ENCODE data around the gene TMEM150B.
"Not testable (repeated sequence)": the region's sequence is repeated elsewhere in the genome, so short reads cannot be mapped to it uniquely, and the experiment has no call there.

Gene TMEM150B

GRCh38 chr19:55336101-55336500 lies 11.0 kb upstream of the TMEM150B start:
- no peak for DNase-seq

GRCh38 chr19:55333870-55334269 lies 8.7 kb upstream of the TMEM150B start:
- DNase-seq: no peak

- DNase-seq: not testable (repeated sequence)
Measured at GRCh38 chr19:55329791-55330190, 4.7 kb upstream of the TMEM150B start.

- DNase-seq: peak; percentile 49
Measured at GRCh38 chr19:55328774-55329318, 3.7 kb upstream of the TMEM150B start.

GRCh38 chr19:55324662-55325061 lies 479 bp downstream of the TMEM150B start:
- DNase-seq: no peak

GRCh38 chr19:55322204-55322885 lies 2.8 kb downstream of the TMEM150B start:
- no peak for DNase-seq

- DNase-seq: no peak
Measured at GRCh38 chr19:55321466-55322137, 3.5 kb downstream of the TMEM150B start.

GRCh38 chr19:55320844-55321419 lies 4.2 kb downstream of the TMEM150B start:
- DNase-seq: no peak

- peak; percentile 49 for DNase-seq
Measured at GRCh38 chr19:55319785-55320184, 5.4 kb downstream of the TMEM150B start.

- no peak for DNase-seq
Measured at GRCh38 chr19:55316646-55317045, 8.5 kb downstream of the TMEM150B start.

- no peak for DNase-seq
Measured at GRCh38 chr19:55315956-55316525, 9.1 kb downstream of the TMEM150B start.

GRCh38 chr19:55314396-55314795 lies 10.7 kb downstream of the TMEM150B start:
- DNase-seq: no peak

GRCh38 chr19:55312621-55313512 lies 12.3 kb downstream of the TMEM150B start:
- DNase-seq: no peak

- DNase-seq: no peak
Measured at GRCh38 chr19:55311797-55312196, 13.3 kb downstream of the TMEM150B start.

- DNase-seq: no peak
Measured at GRCh38 chr19:55311397-55311796, 13.7 kb downstream of the TMEM150B start.

GRCh38 chr19:55310498-55310897 lies 14.6 kb downstream of the TMEM150B start:
- no peak for DNase-seq

- DNase-seq: no peak
Measured at GRCh38 chr19:55309448-55309847, 15.7 kb downstream of the TMEM150B start.

GRCh38 chr19:55308281-55308680 lies 16.9 kb downstream of the TMEM150B start:
- DNase-seq: no peak

- no peak for DNase-seq
Measured at GRCh38 chr19:55306712-55307111, 18.4 kb downstream of the TMEM150B start.

- DNase-seq: peak; percentile 50
Measured at GRCh38 chr19:55305983-55306562, 19.1 kb downstream of the TMEM150B start.

- peak; percentile 82 for DNase-seq
Measured at GRCh38 chr19:55305491-55305890, 19.6 kb downstream of the TMEM150B start.

- no peak for DNase-seq
Measured at GRCh38 chr19:55304980-55305379, 20.2 kb downstream of the TMEM150B start.
